Measurements from ENCODE around the gene C1orf159. TPM values are rescaled to one million over a fixed set of nuclear protein-coding genes. Genes with fewer than 3 reads are reported as not detected.
"Not testable (repeated sequence)": the region's sequence is repeated elsewhere in the genome, so short reads cannot be mapped to it uniquely, and the experiment has no call there.

Gene C1orf159
- total RNA-seq, 1 donor = 14.5 TPM

- DNase-seq (ENCODE audit: low read depth in 2 of 3, low spot score in 2 of 3) = peak in 2 of 3 donors; percentile 44 to 52
These were observed 56.9 kb downstream of the C1orf159 start for GRCh38 chr1:1058921-1059493.

DNA sequence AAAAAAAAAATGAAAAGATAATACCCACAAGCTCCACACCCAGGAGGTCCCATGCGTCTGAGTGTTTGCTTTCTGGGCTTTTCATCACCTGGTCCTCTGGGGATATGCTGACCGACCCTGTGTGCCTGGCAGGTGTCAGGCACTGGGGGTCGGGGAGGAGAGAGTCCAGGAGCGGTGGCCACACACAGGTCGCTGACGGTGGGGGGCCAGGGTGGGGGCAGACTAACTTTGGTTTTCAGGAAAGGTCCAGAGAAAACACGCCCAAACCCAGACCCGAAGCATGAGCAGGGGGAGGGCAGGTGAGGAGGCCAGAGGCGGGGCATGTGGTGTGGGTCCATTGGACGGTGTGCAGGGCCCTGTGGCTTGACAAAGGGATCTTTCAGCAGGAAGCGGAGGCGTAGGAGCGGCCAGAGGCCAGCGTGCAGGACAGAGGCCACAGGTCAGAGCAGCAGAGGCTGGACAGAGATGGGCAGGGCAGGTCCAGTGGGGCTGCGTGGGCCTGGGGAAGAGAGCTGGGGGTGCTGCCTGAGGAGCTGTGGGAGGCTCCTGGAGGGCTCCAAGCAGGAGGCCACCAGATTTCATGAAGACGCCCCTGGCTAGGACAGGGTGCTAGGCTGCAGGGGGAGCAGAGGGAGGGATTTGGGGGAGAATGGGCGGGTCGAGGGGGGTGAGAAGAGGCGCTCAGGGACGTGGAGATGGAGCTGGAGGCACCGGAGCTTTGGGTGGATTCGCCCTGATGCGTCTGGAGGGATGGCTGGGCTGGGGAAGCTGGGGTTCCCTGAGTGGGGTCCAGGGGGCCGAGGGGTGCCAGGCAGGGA lies 57.6 kb downstream of the C1orf159 start:
- DNase-seq (ENCODE audit: low read depth in 2 of 3, low spot score in 2 of 3) = no peak

GRCh38 chr1:1057769-1058087 lies 58.2 kb downstream of the C1orf159 start:
- not testable (repeated sequence) for DNase-seq (ENCODE audit: low read depth in 2 of 3, low spot score in 2 of 3)

DNA sequence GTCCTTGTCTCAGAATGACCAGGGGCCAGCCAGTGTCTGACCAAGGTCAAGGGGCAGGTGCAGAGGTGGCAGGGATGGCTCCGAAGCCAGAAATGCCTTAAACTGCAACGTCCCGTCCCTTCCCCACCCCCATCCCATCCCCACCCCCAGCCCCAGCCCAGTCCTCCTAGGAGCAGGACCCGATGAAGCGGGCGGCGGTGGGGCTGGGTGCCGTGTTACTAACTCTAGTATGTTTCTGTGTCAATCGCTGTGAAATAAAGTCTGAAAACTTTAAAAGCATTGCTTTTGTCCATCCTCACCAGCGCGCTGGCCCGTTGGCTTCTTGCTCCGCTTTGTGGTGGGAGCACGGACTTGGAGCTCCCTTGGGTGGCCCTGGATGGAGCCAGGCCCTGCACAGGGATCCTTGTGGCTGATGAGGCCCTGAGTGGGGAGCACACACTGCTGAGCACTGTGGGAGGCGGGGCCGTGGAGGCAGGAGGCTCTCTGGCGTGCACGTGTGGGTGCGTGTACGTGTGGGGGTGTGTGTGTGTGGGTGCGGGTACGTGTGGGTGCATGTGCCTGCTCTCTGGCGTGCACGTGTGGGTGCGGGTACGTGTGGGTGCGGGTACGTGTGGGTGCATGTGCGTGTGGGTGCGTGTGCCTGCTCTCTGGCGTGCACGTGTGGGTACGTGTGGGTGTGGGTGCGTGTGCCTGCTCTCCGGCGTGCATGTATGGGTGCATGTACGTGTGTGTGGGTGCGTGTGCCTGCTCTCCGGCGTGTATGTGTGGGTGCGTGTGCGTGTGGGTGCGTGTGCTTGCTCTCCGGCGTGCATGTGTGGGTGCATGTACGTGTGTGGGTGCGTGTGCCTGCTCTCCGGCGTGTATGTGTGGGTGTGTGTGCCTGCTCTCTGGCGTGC lies 59.8 kb downstream of the C1orf159 start:
- DNase-seq (ENCODE audit: low read depth in 2 of 3, low spot score in 2 of 3) = no peak

DNA sequence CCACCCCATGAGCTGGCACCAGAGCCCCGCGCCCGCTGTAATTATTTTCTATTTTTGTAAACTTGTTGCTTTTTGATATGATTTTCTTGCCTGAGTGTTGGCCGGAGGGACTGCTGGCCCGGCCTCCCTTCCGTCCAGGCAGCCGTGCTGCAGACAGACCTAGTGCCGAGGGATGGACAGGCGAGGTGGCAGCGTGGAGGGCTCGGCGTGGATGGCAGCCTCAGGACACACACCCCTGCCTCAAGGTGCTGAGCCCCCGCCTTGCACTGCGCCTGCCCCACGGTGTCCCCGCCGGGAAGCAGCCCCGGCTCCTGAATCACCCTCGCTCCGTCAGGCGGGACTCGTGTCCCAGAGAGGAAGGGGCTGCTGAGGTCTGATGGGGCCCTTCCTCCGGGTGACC lies 60.9 kb downstream of the C1orf159 start:
- no peak for DNase-seq (ENCODE audit: low read depth in 2 of 3, low spot score in 2 of 3)

DNA sequence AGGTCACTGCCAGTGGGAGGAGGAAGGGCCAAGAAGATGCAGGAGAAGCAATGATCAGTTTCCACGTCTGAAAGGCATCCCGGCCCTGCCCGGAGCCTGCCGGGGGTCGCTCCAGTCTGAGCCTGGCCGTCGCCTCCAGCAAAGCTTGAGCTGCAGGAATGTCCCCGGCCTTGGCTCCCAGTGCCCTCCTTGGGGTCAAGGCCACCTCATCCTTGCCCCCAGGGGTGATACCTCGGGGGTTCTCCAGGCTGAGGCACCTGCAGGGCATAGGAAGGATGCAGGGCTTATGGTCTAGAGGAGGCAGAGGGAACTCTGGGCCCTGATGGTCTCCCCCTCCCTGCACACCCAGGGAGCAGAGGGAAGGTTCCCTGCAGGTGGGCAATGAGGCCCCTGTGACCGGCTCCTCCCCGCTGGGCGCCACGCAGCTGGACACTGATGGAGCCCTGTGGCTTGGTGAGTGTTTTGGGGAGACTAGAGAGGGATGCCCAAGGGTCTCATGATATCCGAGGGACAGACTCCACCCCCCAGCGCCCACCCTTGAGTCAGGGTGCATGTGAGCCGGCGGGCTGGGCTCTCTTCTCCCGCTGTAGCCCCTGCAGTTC lies 61.7 kb downstream of the C1orf159 start:
- DNase-seq (ENCODE audit: low read depth in 2 of 3, low spot score in 2 of 3) = no peak

DNA sequence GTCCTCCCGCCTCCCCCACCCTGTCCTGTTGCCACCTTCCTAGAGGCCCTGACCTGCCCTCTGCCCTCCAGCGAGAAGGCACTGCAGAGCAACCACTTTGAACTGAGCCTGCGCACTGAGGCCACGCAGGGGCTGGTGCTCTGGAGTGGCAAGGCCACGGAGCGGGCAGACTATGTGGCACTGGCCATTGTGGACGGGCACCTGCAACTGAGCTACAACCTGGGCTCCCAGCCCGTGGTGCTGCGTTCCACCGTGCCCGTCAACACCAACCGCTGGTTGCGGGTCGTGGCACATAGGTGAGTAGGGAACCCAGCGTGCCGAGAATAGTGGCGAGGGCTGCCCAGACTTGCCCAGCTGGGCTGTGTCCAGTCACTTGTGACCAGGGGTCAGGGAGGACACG lies 62.2 kb downstream of the C1orf159 start:
- no peak for DNase-seq (ENCODE audit: low read depth in 2 of 3, low spot score in 2 of 3)

- no peak for DNase-seq (ENCODE audit: low read depth in 2 of 3, low spot score in 2 of 3)
These were observed 62.9 kb downstream of the C1orf159 start for GRCh38 chr1:1053022-1053421.

DNA sequence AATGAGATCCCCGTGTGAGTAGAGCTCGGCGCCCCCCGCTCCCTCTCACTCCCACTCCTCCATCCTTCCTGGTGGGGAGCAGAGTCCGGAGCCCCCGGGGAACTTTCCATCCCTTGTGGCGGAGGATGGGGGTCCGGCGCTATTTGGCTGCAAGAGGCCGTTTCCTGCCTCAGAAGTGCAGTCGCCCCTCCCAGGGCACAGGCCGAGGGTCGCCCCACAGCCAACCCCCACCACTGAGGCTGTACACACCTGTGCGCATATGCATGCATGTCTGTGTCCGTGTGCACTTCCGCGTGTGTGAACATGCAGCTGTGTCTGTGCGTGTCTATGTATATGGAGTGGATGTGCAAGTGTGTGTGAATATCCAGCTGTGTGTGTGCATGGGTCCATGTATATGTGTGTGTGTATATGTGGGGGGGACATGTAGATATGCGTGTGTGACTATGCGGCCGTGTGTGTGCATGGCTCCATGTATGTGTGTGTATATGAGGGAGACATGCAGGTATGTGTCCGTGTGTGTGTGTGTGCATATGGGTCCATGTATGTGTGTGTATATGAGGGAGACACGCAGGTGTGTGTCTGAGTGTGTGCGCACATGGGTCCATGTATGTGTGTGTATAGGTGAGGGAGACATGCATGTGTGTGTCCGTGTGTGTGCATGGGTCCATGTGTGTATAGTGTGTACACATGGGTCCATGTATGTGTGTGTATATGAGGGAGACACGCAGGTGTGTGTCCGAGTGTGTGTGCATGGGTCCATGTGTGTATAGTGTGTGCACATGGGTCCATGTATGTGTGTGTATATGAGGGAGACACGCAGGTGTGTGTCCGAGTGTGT lies 63.7 kb downstream of the C1orf159 start:
- DNase-seq (ENCODE audit: low read depth in 2 of 3, low spot score in 2 of 3) = no peak

DNA sequence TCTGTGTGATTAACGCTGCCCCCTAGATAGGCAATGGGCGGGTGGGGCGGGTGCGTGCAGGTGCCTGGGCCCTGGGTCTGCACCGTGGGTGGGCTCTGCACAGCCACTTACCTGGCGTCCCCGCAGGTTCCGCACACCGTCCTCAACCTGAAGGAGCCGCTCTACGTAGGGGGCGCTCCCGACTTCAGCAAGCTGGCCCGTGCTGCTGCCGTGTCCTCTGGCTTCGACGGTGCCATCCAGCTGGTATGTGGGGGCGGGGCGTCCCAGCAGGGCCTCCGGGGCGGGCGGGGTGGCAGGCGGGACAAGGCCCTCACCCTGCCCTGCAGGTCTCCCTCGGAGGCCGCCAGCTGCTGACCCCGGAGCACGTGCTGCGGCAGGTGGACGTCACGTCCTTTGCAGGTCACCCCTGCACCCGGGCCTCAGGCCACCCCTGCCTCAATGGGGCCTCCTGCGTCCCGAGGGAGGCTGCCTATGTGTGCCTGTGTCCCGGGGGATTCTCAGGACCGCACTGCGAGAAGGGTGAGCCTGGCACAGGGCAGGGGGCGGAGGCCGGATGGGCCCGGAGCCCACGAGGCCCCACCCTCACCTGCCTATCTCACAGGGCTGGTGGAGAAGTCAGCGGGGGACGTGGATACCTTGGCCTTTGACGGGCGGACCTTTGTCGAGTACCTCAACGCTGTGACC lies 64.6 kb downstream of the C1orf159 start:
- DNase-seq (ENCODE audit: low read depth in 2 of 3, low spot score in 2 of 3) = no peak

- no peak for DNase-seq (ENCODE audit: low read depth in 2 of 3, low spot score in 2 of 3)
These were observed 65.3 kb downstream of the C1orf159 start for GRCh38 chr1:1050577-1051052.

- no peak for DNase-seq (ENCODE audit: low read depth in 2 of 3, low spot score in 2 of 3)
These were observed 66.3 kb downstream of the C1orf159 start for GRCh38 chr1:1049318-1050165.

DNA sequence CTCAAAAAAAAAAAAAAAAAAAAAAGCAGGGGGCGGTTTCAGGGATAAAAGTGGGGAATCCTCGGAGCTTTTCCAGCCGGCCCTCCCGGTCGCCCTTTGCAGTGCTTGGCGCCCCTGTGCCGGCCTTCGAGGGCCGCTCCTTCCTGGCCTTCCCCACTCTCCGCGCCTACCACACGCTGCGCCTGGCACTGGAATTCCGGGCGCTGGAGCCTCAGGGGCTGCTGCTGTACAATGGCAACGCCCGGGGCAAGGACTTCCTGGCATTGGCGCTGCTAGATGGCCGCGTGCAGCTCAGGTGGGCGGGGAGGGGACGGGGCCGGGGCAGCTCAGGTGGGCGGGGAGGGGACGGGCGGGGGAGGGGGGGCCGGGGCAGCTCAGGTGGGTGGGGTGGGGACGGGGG lies 67.1 kb downstream of the C1orf159 start:
- DNase-seq (ENCODE audit: low read depth in 2 of 3, low spot score in 2 of 3) = no peak

GRCh38 chr1:1047963-1048362 lies 67.9 kb downstream of the C1orf159 start:
- no peak for DNase-seq (ENCODE audit: low read depth in 2 of 3, low spot score in 2 of 3)

DNA sequence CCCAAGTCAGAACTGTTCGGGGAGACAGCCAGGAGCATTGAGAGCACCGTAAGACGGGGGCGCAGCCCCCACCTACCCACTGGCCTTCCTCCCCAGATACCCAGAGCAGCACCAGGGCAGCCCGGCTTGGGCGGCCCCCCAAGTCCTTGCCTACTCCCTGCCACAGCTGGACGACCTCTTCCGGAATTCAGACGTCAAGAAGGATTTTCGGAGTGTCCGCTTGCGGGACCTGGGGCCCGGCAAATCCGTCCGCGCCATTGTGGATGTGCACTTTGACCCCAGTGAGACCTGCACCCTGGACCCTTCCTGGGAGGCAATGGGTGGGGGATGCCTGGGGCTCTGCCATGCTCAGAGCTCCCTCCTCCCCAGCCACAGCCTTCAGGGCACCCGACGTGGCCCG lies 68.5 kb downstream of the C1orf159 start:
- DNase-seq (ENCODE audit: low read depth in 2 of 3, low spot score in 2 of 3) = no peak

GRCh38 chr1:1046767-1047166 lies 69.1 kb downstream of the C1orf159 start:
- DNase-seq (ENCODE audit: low read depth in 2 of 3, low spot score in 2 of 3) = no peak

GRCh38 chr1:1046243-1046642 lies 69.6 kb downstream of the C1orf159 start:
- no peak for DNase-seq (ENCODE audit: low read depth in 2 of 3, low spot score in 2 of 3)

DNA sequence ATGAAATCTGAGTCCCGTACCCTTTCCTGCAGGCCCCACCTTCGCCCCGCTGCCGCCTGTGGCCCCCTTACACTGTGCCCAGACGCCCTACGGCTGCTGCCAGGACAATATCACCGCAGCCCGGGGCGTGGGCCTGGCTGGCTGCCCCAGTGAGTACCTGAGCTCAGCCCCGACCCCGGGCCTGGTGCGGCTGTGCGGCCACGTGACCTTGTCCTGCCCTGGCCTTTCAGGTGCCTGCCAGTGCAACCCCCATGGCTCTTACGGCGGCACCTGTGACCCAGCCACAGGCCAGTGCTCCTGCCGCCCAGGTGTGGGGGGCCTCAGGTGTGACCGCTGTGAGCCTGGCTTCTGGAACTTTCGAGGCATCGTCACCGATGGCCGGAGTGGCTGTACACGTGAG lies 70.8 kb downstream of the C1orf159 start:
- no peak for DNase-seq (ENCODE audit: low read depth in 2 of 3, low spot score in 2 of 3)

All from hematopoietic multipotent progenitor cell (in vitro differentiated cells).